HepG2 (cell line): ENCODE data around the gene ALDH1L2.

ENCODE experiments used
- DNMT3B ChIP-seq: conservative IDR thresholded peaks from 2 replicates; pipeline ENCODE4 v1.6.1; 2016; ENCODE audit warnings: missing biosample characterization, control low read depth
- EZH2 ChIP-seq: conservative IDR thresholded peaks from 2 replicates; pipeline ENCODE4 v1.6.1; 2012; ENCODE audit warnings: mild to moderate bottlenecking, low read depth, low read length, moderate library complexity
- FOSL2 ChIP-seq: sonication (generic); formaldehyde crosslinking; IDR thresholded peaks from 2 replicates; pipeline ENCODE4 v1.4.0; 2020; ENCODE audit warnings: missing genetic modification reagents
- MYNN ChIP-seq: sonication (generic); formaldehyde crosslinking; IDR thresholded peaks from 2 replicates; pipeline ENCODE4 v1.4.0; 2020; ENCODE audit warnings: mild to moderate bottlenecking, low read depth, missing genetic modification reagents
- SCMH1 ChIP-seq: sonication (generic); formaldehyde crosslinking; IDR thresholded peaks from 2 replicates; pipeline ENCODE4 v1.9.0; 2021; ENCODE audit warnings: missing genetic modification reagents, mild to moderate bottlenecking, borderline replicate concordance
- ZBTB1 ChIP-seq: sonication (generic); formaldehyde crosslinking; IDR thresholded peaks from 2 replicates; pipeline ENCODE4 v1.4.0; 2020; ENCODE audit warnings: missing genetic modification reagents, borderline replicate concordance
- ZNF20 ChIP-seq: sonication (generic); formaldehyde crosslinking; IDR thresholded peaks from 2 replicates; pipeline ENCODE4 v1.4.0; 2020; ENCODE audit warnings: mild to moderate bottlenecking, moderate library complexity, missing genetic modification reagents
- ZNF468 ChIP-seq: sonication (generic); formaldehyde crosslinking; IDR thresholded peaks from 2 replicates; pipeline ENCODE4 v1.8.0; 2022; ENCODE audit warnings: mild to moderate bottlenecking, moderate library complexity, missing genetic modification reagents
- ZSCAN20 ChIP-seq: sonication (generic); formaldehyde crosslinking; IDR thresholded peaks from 2 replicates; pipeline ENCODE4 v1.4.0; 2020; ENCODE audit warnings: missing genetic modification reagents, mild to moderate bottlenecking, borderline replicate concordance
- TF ChIP-seq, protein P1 (sequence below), 2 experiments: IDR thresholded peaks; 2 replicates each; pipeline ENCODE4 v1.6.1; 2011 to 2012; ENCODE audit warnings: low read length in 2 of 2, borderline replicate concordance in 1 of 2, low read depth in 1 of 2, mild to moderate bottlenecking in 1 of 2, moderate library complexity in 1 of 2
- TF ChIP-seq, protein P2 (sequence below): sonication (generic); formaldehyde crosslinking; conservative IDR thresholded peaks from 2 replicates; pipeline ENCODE4 v1.5.0; 2020; ENCODE audit warnings: missing genetic modification reagents

DNA sequence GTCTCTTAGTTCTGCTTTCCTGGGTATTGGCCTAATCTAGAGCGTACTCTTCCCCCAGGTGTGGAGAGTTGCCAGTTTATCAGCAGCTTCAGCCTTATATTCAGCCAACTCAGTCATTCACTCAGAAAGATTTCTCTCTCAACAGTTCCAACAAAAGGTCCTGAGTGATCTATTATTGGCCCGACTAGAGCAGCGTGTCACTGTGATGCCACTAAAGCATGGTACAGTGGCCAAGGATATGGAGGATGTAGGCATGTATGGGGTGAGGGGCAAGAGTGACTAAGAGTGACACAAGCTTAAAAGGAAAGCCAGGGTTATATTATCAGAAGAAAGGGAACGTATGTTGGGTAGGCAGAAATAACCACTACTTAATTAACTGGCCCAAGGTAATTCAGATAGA is 93.3 kb downstream of the ALDH1L2 start:
- no peak for TF ChIP-seq ZBTB1
- no peak for TF ChIP-seq FOSL2
- no peak for TF ChIP-seq DNMT3B (CRISPR knock-in tag)
- TF ChIP-seq, protein P1, sequence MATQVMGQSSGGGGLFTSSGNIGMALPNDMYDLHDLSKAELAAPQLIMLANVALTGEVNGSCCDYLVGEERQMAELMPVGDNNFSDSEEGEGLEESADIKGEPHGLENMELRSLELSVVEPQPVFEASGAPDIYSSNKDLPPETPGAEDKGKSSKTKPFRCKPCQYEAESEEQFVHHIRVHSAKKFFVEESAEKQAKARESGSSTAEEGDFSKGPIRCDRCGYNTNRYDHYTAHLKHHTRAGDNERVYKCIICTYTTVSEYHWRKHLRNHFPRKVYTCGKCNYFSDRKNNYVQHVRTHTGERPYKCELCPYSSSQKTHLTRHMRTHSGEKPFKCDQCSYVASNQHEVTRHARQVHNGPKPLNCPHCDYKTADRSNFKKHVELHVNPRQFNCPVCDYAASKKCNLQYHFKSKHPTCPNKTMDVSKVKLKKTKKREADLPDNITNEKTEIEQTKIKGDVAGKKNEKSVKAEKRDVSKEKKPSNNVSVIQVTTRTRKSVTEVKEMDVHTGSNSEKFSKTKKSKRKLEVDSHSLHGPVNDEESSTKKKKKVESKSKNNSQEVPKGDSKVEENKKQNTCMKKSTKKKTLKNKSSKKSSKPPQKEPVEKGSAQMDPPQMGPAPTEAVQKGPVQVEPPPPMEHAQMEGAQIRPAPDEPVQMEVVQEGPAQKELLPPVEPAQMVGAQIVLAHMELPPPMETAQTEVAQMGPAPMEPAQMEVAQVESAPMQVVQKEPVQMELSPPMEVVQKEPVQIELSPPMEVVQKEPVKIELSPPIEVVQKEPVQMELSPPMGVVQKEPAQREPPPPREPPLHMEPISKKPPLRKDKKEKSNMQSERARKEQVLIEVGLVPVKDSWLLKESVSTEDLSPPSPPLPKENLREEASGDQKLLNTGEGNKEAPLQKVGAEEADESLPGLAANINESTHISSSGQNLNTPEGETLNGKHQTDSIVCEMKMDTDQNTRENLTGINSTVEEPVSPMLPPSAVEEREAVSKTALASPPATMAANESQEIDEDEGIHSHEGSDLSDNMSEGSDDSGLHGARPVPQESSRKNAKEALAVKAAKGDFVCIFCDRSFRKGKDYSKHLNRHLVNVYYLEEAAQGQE (IDR thresholded peaks at IDR 0.05; ENCODE audit: borderline replicate concordance in 1 of 2, low read depth in 1 of 2, low read length in 2 of 2) = no peak
- TF ChIP-seq EZH2 = no peak
- TF ChIP-seq MYNN (CRISPR knock-in tag) = no peak
- TF ChIP-seq ZSCAN20 (CRISPR knock-in tag) = no peak
- TF ChIP-seq, protein P2, sequence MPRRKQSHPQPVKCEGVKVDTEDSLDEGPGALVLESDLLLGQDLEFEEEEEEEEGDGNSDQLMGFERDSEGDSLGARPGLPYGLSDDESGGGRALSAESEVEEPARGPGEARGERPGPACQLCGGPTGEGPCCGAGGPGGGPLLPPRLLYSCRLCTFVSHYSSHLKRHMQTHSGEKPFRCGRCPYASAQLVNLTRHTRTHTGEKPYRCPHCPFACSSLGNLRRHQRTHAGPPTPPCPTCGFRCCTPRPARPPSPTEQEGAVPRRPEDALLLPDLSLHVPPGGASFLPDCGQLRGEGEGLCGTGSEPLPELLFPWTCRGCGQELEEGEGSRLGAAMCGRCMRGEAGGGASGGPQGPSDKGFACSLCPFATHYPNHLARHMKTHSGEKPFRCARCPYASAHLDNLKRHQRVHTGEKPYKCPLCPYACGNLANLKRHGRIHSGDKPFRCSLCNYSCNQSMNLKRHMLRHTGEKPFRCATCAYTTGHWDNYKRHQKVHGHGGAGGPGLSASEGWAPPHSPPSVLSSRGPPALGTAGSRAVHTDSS (CRISPR knock-in tag) = no peak
- TF ChIP-seq ZNF468 (CRISPR knock-in tag) = no peak
- TF ChIP-seq SCMH1 (CRISPR knock-in tag) = no peak
- no peak for TF ChIP-seq ZNF20
